Mammary epithelial cell (primary cell): ENCODE data around the gene DENND1A.

Source experiments
- EZH2 ChIP-seq: IDR thresholded peaks from 2 replicates; pipeline ENCODE4 v1.6.1; 2012; ENCODE audit warnings: low read length, inconsistent platforms, borderline replicate concordance
- TF ChIP-seq, protein P1 (sequence below), 2 donors: IDR thresholded peaks in 1 of 2; conservative IDR thresholded peaks in 1 of 2; 2 replicates each; pipeline ENCODE4 v1.5.1; 2011 to 2012; ENCODE audit warnings: inconsistent platforms in 2 of 2, low read length in 2 of 2, mild to moderate bottlenecking in 2 of 2, control low read depth in 1 of 2, low read depth in 1 of 2; ENCODE audit not compliant: insufficient read depth in 1 of 2; ENCODE audit errors: extremely low read depth in 1 of 2

DNA sequence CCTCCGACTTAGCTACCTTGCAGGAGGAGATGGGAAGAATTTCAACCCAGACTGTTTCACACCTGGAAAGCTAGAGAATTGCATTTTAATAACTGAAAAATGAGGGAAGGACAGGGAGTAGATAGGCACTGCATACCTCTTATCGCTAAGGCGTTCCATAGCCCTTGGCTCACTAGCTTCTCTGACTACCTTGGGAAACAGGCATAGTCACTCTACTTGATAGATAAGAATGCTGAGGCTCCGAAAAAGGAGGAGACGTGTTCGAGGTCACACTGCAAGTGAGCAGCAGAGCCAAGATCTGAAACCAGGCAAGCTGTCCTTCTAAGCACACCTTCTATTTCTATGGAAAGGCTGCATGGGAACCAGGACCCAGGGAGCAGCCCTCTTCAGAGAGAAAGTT lies 405.1 kb downstream of the DENND1A start:
- TF ChIP-seq, protein P1, sequence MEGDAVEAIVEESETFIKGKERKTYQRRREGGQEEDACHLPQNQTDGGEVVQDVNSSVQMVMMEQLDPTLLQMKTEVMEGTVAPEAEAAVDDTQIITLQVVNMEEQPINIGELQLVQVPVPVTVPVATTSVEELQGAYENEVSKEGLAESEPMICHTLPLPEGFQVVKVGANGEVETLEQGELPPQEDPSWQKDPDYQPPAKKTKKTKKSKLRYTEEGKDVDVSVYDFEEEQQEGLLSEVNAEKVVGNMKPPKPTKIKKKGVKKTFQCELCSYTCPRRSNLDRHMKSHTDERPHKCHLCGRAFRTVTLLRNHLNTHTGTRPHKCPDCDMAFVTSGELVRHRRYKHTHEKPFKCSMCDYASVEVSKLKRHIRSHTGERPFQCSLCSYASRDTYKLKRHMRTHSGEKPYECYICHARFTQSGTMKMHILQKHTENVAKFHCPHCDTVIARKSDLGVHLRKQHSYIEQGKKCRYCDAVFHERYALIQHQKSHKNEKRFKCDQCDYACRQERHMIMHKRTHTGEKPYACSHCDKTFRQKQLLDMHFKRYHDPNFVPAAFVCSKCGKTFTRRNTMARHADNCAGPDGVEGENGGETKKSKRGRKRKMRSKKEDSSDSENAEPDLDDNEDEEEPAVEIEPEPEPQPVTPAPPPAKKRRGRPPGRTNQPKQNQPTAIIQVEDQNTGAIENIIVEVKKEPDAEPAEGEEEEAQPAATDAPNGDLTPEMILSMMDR (conservative IDR thresholded peaks at IDR 0.05 in 1 of 2, IDR thresholded peaks at IDR 0.05 in 1 of 2; ENCODE audit: extremely low read depth in 1 of 2, insufficient read depth in 1 of 2, low read depth in 1 of 2, low read length in 2 of 2), result no peak
- TF ChIP-seq EZH2, result no peak
